HL-60 (cell line): Measurements from ENCODE around the gene SLC35D1.

Experiments used
- DNase-seq, 2 experiments: peaks; one replicate each; pipeline ENCODE4 v3.0.0-alpha.2; 2010 to 2020; ENCODE audit warnings: low read depth in 1 of 2, low spot score in 1 of 2
- H3K27ac ChIP-seq: fragments of 250-450 bp; sonication (Bioruptor Pico); replicated peaks from 2 replicates; pipeline ENCODE4 v1.5.1; 2020; ENCODE audit warnings: mild to moderate bottlenecking, moderate library complexity
- H3K27me3 ChIP-seq: fragments of 250-450 bp; sonication (Bioruptor Pico); 2 replicates; pipeline ENCODE4 v1.5.1; 2021; ENCODE audit warnings: mild to moderate bottlenecking, moderate library complexity; ENCODE audit not compliant: insufficient read depth, poor library complexity, severe bottlenecking
- H3K4me3 ChIP-seq: replicated peaks from 2 replicates; pipeline ENCODE4 v1.5.1; 2011; ENCODE audit warnings: mild to moderate bottlenecking, control low read depth, low read length; ENCODE audit not compliant: insufficient read depth
- GABPA ChIP-seq: IDR thresholded peaks from 2 replicates; pipeline ENCODE4 v1.6.1; 2012; ENCODE audit warnings: low read depth
- POLR2AphosphoS5 ChIP-seq: IDR thresholded peaks from 2 replicates; pipeline ENCODE4 v1.6.1; 2012; ENCODE audit warnings: low read depth
- SPI1 ChIP-seq: IDR thresholded peaks from 2 replicates; pipeline ENCODE4 v1.6.1; 2012; ENCODE audit warnings: low read depth, mild to moderate bottlenecking, borderline replicate concordance
- TF ChIP-seq, protein P1 (sequence below): IDR thresholded peaks from one replicate; pipeline ENCODE4 v1.5.1; 2011; ENCODE audit warnings: low read length, control low read depth, inconsistent platforms; ENCODE audit not compliant: insufficient read depth
- TF ChIP-seq, protein P2 (sequence below): IDR thresholded peaks from 2 replicates; pipeline ENCODE4 v1.6.1; 2012; ENCODE audit warnings: low read depth; ENCODE audit not compliant: insufficient replicate concordance

SLC35D1 gene

DNA sequence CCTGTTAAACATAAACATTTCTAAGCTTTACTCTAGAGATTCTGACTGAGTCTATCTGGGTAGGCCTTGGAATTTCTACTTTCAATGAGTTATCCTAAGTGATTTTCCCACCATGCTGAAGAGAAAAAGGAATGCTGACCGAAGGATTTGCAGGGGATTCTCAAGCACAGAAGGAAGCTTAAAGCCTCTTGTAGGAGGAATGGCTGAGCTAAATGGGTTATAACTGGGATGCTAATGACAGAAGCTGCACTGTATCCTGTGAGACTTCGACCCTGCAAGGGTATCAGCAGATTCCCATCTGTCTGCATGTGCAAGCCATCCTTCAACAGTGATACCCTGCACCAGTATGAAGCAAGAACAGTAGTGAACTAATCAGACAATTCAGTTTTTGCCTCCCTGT, 35.4 kb downstream of the SLC35D1 start:
- Histone ChIP-seq H3K4me3 (no peak overlapping the region), H3K27ac (no peak overlapping the region), H3K27me3 (no peaks in the 10 kb centered on the region)
- TF ChIP-seq, protein P1, sequence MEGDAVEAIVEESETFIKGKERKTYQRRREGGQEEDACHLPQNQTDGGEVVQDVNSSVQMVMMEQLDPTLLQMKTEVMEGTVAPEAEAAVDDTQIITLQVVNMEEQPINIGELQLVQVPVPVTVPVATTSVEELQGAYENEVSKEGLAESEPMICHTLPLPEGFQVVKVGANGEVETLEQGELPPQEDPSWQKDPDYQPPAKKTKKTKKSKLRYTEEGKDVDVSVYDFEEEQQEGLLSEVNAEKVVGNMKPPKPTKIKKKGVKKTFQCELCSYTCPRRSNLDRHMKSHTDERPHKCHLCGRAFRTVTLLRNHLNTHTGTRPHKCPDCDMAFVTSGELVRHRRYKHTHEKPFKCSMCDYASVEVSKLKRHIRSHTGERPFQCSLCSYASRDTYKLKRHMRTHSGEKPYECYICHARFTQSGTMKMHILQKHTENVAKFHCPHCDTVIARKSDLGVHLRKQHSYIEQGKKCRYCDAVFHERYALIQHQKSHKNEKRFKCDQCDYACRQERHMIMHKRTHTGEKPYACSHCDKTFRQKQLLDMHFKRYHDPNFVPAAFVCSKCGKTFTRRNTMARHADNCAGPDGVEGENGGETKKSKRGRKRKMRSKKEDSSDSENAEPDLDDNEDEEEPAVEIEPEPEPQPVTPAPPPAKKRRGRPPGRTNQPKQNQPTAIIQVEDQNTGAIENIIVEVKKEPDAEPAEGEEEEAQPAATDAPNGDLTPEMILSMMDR = no peak
- TF ChIP-seq, protein P2, sequence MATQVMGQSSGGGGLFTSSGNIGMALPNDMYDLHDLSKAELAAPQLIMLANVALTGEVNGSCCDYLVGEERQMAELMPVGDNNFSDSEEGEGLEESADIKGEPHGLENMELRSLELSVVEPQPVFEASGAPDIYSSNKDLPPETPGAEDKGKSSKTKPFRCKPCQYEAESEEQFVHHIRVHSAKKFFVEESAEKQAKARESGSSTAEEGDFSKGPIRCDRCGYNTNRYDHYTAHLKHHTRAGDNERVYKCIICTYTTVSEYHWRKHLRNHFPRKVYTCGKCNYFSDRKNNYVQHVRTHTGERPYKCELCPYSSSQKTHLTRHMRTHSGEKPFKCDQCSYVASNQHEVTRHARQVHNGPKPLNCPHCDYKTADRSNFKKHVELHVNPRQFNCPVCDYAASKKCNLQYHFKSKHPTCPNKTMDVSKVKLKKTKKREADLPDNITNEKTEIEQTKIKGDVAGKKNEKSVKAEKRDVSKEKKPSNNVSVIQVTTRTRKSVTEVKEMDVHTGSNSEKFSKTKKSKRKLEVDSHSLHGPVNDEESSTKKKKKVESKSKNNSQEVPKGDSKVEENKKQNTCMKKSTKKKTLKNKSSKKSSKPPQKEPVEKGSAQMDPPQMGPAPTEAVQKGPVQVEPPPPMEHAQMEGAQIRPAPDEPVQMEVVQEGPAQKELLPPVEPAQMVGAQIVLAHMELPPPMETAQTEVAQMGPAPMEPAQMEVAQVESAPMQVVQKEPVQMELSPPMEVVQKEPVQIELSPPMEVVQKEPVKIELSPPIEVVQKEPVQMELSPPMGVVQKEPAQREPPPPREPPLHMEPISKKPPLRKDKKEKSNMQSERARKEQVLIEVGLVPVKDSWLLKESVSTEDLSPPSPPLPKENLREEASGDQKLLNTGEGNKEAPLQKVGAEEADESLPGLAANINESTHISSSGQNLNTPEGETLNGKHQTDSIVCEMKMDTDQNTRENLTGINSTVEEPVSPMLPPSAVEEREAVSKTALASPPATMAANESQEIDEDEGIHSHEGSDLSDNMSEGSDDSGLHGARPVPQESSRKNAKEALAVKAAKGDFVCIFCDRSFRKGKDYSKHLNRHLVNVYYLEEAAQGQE = no peak
- DNase-seq = no peak

DNA sequence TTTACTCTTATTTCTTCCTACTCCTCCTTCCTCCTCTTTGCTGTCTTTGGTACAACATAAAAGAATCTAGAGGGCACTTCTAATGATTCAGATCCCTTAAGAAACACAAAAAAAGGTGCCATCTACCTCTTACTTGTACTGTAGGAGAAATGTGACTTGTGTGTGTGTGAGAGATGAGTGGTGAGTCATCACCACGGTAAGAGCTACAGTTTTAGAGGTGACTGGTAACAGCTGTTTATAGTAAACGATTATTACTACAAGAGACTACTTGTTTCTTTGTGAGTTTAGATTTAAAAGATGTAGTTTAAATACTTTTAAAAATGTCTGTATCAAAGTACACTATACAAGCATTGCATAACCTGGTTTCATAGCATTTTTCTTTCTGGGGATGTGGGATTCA, 40.4 kb downstream of the SLC35D1 start:
- no peak for DNase-seq
- no peak for TF ChIP-seq GABPA
- no peak for TF ChIP-seq SPI1
- TF ChIP-seq POLR2AphosphoS5 = no peak
- Histone ChIP-seq H3K27ac (no peak overlapping the region), H3K27me3 (no peaks in the 10 kb centered on the region), H3K4me3 (no peak overlapping the region)

DNA sequence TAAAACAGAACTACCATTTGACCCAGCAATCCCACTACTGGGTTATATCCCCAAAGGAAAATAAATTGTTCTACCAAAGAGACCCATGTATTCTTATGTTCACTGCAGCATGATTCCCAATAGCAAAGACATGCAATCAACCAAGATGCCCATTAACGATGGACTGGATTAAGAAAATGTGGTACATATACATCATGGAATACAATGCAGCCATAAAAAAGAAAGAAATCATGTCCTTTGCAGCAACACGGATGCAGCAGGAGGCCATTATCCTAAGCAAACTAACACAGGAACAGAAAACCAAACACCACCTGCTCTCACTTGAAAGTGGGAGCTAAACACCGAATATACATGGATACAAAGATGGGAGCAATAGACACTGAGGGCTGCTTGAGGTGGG, 44.2 kb downstream of the SLC35D1 start:
- TF ChIP-seq POLR2AphosphoS5 (no peak), SPI1 (no peak), GABPA (no peak)
- TF ChIP-seq, protein P2 = no peak
- TF ChIP-seq, protein P1 = no peak
- H3K27me3 ChIP-seq = no peaks in the 10 kb centered on the region
- no peak overlapping the region for H3K4me3 ChIP-seq
- H3K27ac ChIP-seq = no peak overlapping the region
- DNase-seq = no peak

DNA sequence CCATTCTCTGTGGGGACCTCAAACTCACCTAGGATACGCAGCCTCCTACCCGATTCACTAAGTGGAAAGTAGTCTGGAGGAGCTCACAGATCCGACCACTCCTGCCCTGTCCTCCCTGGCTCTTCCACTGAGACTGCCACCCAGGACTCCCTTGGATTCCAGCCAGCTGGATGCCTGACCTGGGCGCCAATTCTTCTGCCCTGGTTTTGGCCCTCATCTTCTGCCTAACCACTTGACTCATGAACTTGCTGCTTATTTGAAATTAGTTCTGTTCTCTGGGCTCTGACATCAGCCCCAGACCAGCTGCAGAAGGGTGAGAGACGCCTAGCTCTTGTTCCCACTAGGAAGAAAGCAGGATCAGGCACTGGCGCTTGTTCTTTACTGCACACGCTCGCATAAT, 48.9 kb downstream of the SLC35D1 start:
- Histone ChIP-seq H3K27me3 (no peaks in the 10 kb centered on the region), H3K4me3 (no peak overlapping the region), H3K27ac (no peak overlapping the region)
- TF ChIP-seq SPI1 (no peak), POLR2AphosphoS5 (no peak), GABPA (no peak)
- TF ChIP-seq, protein P2 = no peak
- TF ChIP-seq, protein P1 = no peak
- DNase-seq = no peak
